ENCODE results near the gene NECAB2.

The NECAB2 gene

GRCh38 chr16:83964684-83965443 lies 3.2 kb upstream of the NECAB2 start:
- no peak overlapping the region for H3K4me3 ChIP-seq (ENCODE audit: low read length)
- no peak overlapping the region for H3K4me2 ChIP-seq (ENCODE audit: low read length)
- H3K9me3 ChIP-seq (replicated peaks; ENCODE audit: low read length), result no peaks in the 10 kb centered on the region
- no peak overlapping the region for H3K9ac ChIP-seq (ENCODE audit: low read depth, low read length)
- H3K36me3 ChIP-seq (ENCODE audit: insufficient read depth, low read length), result peaks cover 31% of the 10 kb centered on the region
- no peaks in the 10 kb centered on the region for H3K4me1 ChIP-seq (ENCODE audit: control insufficient read depth, insufficient read depth, low read length)
- H3K27me3 ChIP-seq (ENCODE audit: control insufficient read depth, insufficient read depth, low read length), result peaks cover 9% of the 10 kb centered on the region

GRCh38 chr16:83965444-83966152 lies 2.4 kb upstream of the NECAB2 start:
- H3K9ac ChIP-seq (ENCODE audit: low read depth, low read length), result no peak overlapping the region
- H3K36me3 ChIP-seq (ENCODE audit: insufficient read depth, low read length), result peaks cover 25% of the 10 kb centered on the region
- H3K4me3 ChIP-seq (ENCODE audit: low read length), result no peak overlapping the region
- no peak overlapping the region for H3K4me2 ChIP-seq (ENCODE audit: low read length)
- H3K9me3 ChIP-seq (replicated peaks; ENCODE audit: low read length), result no peaks in the 10 kb centered on the region
- peaks cover 9% of the 10 kb centered on the region for H3K27me3 ChIP-seq (ENCODE audit: control insufficient read depth, insufficient read depth, low read length)
- no peaks in the 10 kb centered on the region for H3K4me1 ChIP-seq (ENCODE audit: control insufficient read depth, insufficient read depth, low read length)

- no peak overlapping the region for H3K4me2 ChIP-seq (ENCODE audit: low read length)
- no peak overlapping the region for H3K4me3 ChIP-seq (ENCODE audit: low read length)
- no peak overlapping the region for H3K9ac ChIP-seq (ENCODE audit: low read depth, low read length)
- peaks cover 9% of the 10 kb centered on the region for H3K27me3 ChIP-seq (ENCODE audit: control insufficient read depth, insufficient read depth, low read length)
- H3K4me1 ChIP-seq (ENCODE audit: control insufficient read depth, insufficient read depth, low read length), result no peaks in the 10 kb centered on the region
- H3K9me3 ChIP-seq (replicated peaks; ENCODE audit: low read length), result no peaks in the 10 kb centered on the region
- H3K36me3 ChIP-seq (ENCODE audit: insufficient read depth, low read length), result peaks cover 18% of the 10 kb centered on the region
These were observed 1.8 kb upstream of the NECAB2 start for GRCh38 chr16:83966153-83966696.

- peaks cover 15% of the 10 kb centered on the region for H3K36me3 ChIP-seq (ENCODE audit: insufficient read depth, low read length)
- no peaks in the 10 kb centered on the region for H3K9me3 ChIP-seq (replicated peaks; ENCODE audit: low read length)
- H3K4me2 ChIP-seq (ENCODE audit: low read length), result no peak overlapping the region
- peaks cover 12% of the 10 kb centered on the region for H3K27me3 ChIP-seq (ENCODE audit: control insufficient read depth, insufficient read depth, low read length)
- no peak overlapping the region for H3K9ac ChIP-seq (ENCODE audit: low read depth, low read length)
- H3K4me1 ChIP-seq (ENCODE audit: control insufficient read depth, insufficient read depth, low read length), result no peaks in the 10 kb centered on the region
- no peak overlapping the region for H3K4me3 ChIP-seq (ENCODE audit: low read length)
These were observed 953 bp upstream of the NECAB2 start for GRCh38 chr16:83967091-83967490.

GRCh38 chr16:83968306-83968851 lies 335 bp downstream of the NECAB2 start:
- H3K4me1 ChIP-seq (ENCODE audit: control insufficient read depth, insufficient read depth, low read length), result no peaks in the 10 kb centered on the region
- no peaks in the 10 kb centered on the region for H3K9me3 ChIP-seq (replicated peaks; ENCODE audit: low read length)
- peaks cover 20% of the 10 kb centered on the region for H3K27me3 ChIP-seq (ENCODE audit: control insufficient read depth, insufficient read depth, low read length)
- peak overlapping the region; percentile 59 for H3K4me2 ChIP-seq (ENCODE audit: low read length)
- H3K36me3 ChIP-seq (ENCODE audit: insufficient read depth, low read length), result peaks cover 5% of the 10 kb centered on the region
- H3K9ac ChIP-seq (ENCODE audit: low read depth, low read length), result no peak overlapping the region
- no peak overlapping the region for H3K4me3 ChIP-seq (ENCODE audit: low read length)

- H3K4me3 ChIP-seq (ENCODE audit: low read length), result no peak overlapping the region
- peaks cover 27% of the 10 kb centered on the region for H3K27me3 ChIP-seq (ENCODE audit: control insufficient read depth, insufficient read depth, low read length)
- H3K4me2 ChIP-seq (ENCODE audit: low read length), result peak overlapping the region; percentile 41
- no peaks in the 10 kb centered on the region for H3K36me3 ChIP-seq (ENCODE audit: insufficient read depth, low read length)
- H3K9me3 ChIP-seq (replicated peaks; ENCODE audit: low read length), result no peaks in the 10 kb centered on the region
- H3K9ac ChIP-seq (ENCODE audit: low read depth, low read length), result no peak overlapping the region
- no peaks in the 10 kb centered on the region for H3K4me1 ChIP-seq (ENCODE audit: control insufficient read depth, insufficient read depth, low read length)
These were observed 1.0 kb downstream of the NECAB2 start for GRCh38 chr16:83968891-83969649.

GRCh38 chr16:83969771-83970429 lies 1.9 kb downstream of the NECAB2 start:
- Histone ChIP-seq H3K9ac (ENCODE audit: low read depth, low read length) (no peak overlapping the region), H3K27me3 (ENCODE audit: control insufficient read depth, insufficient read depth, low read length) (peaks cover 32% of the 10 kb centered on the region), H3K36me3 (ENCODE audit: insufficient read depth, low read length) (no peaks in the 10 kb centered on the region), H3K4me2 (ENCODE audit: low read length) (no peak overlapping the region), H3K4me1 (ENCODE audit: control insufficient read depth, insufficient read depth, low read length) (no peaks in the 10 kb centered on the region), H3K9me3 (replicated peaks; ENCODE audit: low read length) (no peaks in the 10 kb centered on the region), H3K4me3 (ENCODE audit: low read length) (no peak overlapping the region)

GRCh38 chr16:83970430-83970815 lies 2.4 kb downstream of the NECAB2 start:
- H3K27me3 ChIP-seq (ENCODE audit: control insufficient read depth, insufficient read depth, low read length), result peaks cover 37% of the 10 kb centered on the region

GRCh38 chr16:83971165-83972130 lies 3.4 kb downstream of the NECAB2 start:
- Histone ChIP-seq H3K36me3 (ENCODE audit: insufficient read depth, low read length) (no peaks in the 10 kb centered on the region), H3K4me2 (ENCODE audit: low read length) (no peak overlapping the region), H3K27me3 (ENCODE audit: control insufficient read depth, insufficient read depth, low read length) (peaks cover 45% of the 10 kb centered on the region), H3K9me3 (replicated peaks; ENCODE audit: low read length) (no peaks in the 10 kb centered on the region), H3K4me3 (ENCODE audit: low read length) (no peak overlapping the region), H3K9ac (ENCODE audit: low read depth, low read length) (no peak overlapping the region), H3K4me1 (ENCODE audit: control insufficient read depth, insufficient read depth, low read length) (no peaks in the 10 kb centered on the region)

More at GRCh38 chr16:83970430-83970815, 2.4 kb downstream of the NECAB2 start:
- Histone ChIP-seq H3K9me3 (replicated peaks; ENCODE audit: low read length) (no peaks in the 10 kb centered on the region), H3K9ac (ENCODE audit: low read depth, low read length) (no peak overlapping the region), H3K4me3 (ENCODE audit: low read length) (no peak overlapping the region), H3K4me2 (ENCODE audit: low read length) (no peak overlapping the region), H3K4me1 (ENCODE audit: control insufficient read depth, insufficient read depth, low read length) (no peaks in the 10 kb centered on the region), H3K36me3 (ENCODE audit: insufficient read depth, low read length) (no peaks in the 10 kb centered on the region)

Measured in skeletal muscle satellite cell (primary cell).